ENCODE results near the gene ADGRG6. TPM values are rescaled to one million over a fixed set of nuclear protein-coding genes. Genes with fewer than 3 reads are reported as not detected.

Gene ADGRG6
- total RNA-seq, 1 experiment from 2014 or later = 30.3 TPM

GRCh38 chr6:142320366-142320765, 18.6 kb downstream of the ADGRG6 start:
- TF ChIP-seq CTCF (conservative IDR thresholded peaks at IDR 0.05) (no peak), EZH2 (IDR thresholded peaks at IDR 0.05; ENCODE audit: low read depth) (no peak)
- BruUV-seq (replicated peaks) = no TSS peak
- Histone ChIP-seq H3K36me3 (ENCODE audit: low read depth) (no peaks in the 10 kb centered on the region), H3K9me3 (ENCODE audit: insufficient read depth, low read depth) (no peaks in the 10 kb centered on the region), H3F3A (ENCODE audit: insufficient read depth, low read depth) (peaks cover 21% of the 10 kb centered on the region), H3K79me2 (ENCODE audit: low read depth) (peaks cover 6% of the 10 kb centered on the region; the same call in 1 of the 2 replicates), H3K4me3 (no peak overlapping the region), H3K27me3 (ENCODE audit: insufficient read depth, low read depth) (no peaks in the 10 kb centered on the region), H3K9me2 (ENCODE audit: insufficient read depth) (no peaks in the 10 kb centered on the region), H3K4me1 (replicated peaks; ENCODE audit: insufficient read depth) (peaks cover 32% of the 10 kb centered on the region), H3K27ac (no peak overlapping the region), H4K20me1 (ENCODE audit: insufficient read depth) (no peaks in the 10 kb centered on the region), H3K4me2 (no peak overlapping the region), H2AFZ (no peak overlapping the region)
- no peak for DNase-seq
- ChIA-PET POLR2A (ENCODE audit: unreplicated experiment) (no interaction called here), CTCF (no interaction called here)
- intact Hi-C loops (cut with micrococcal nuclease; ENCODE audit: unreplicated experiment) = no loop called here

GRCh38 chr6:142321451-142321850, 19.6 kb downstream of the ADGRG6 start:
- no peak overlapping the region for H3K27ac ChIP-seq
- no peaks in the 10 kb centered on the region for H3K9me2 ChIP-seq (ENCODE audit: insufficient read depth)
- H3K4me3 ChIP-seq = no peak overlapping the region
- H4K20me1 ChIP-seq (ENCODE audit: insufficient read depth) = no peaks in the 10 kb centered on the region
- no peaks in the 10 kb centered on the region for H3K36me3 ChIP-seq (ENCODE audit: low read depth)
- no TSS peak for BruUV-seq (replicated peaks)
- no peak for DNase-seq
- H3K9me3 ChIP-seq (ENCODE audit: insufficient read depth, low read depth) = no peaks in the 10 kb centered on the region; the same call in 1 of the 2 replicates
- no peak overlapping the region for H2AFZ ChIP-seq
- peaks cover 21% of the 10 kb centered on the region for H3F3A ChIP-seq (ENCODE audit: insufficient read depth, low read depth)
- H3K4me2 ChIP-seq = no peak overlapping the region
- TF ChIP-seq CTCF (conservative IDR thresholded peaks at IDR 0.05) = no peak
- no peak for TF ChIP-seq EZH2 (IDR thresholded peaks at IDR 0.05; ENCODE audit: low read depth)
- peaks cover 6% of the 10 kb centered on the region; the same call in 1 of the 2 replicates for H3K79me2 ChIP-seq (ENCODE audit: low read depth)
- POLR2A ChIA-PET (ENCODE audit: unreplicated experiment) = no interaction called here
- H3K27me3 ChIP-seq (ENCODE audit: insufficient read depth, low read depth) = no peaks in the 10 kb centered on the region
- peaks cover 32% of the 10 kb centered on the region for H3K4me1 ChIP-seq (replicated peaks; ENCODE audit: insufficient read depth)
- CTCF ChIA-PET = no interaction called here
- intact Hi-C loops (cut with micrococcal nuclease; ENCODE audit: unreplicated experiment) = no loop called here

- Histone ChIP-seq H3K4me2 (no peak overlapping the region), H3F3A (ENCODE audit: insufficient read depth, low read depth) (peaks cover 21% of the 10 kb centered on the region), H3K4me1 (replicated peaks; ENCODE audit: insufficient read depth) (peaks cover 32% of the 10 kb centered on the region), H4K20me1 (ENCODE audit: insufficient read depth) (no peaks in the 10 kb centered on the region), H3K27me3 (ENCODE audit: insufficient read depth, low read depth) (no peaks in the 10 kb centered on the region), H3K4me3 (no peak overlapping the region), H3K36me3 (ENCODE audit: low read depth) (no peaks in the 10 kb centered on the region), H2AFZ (no peak overlapping the region), H3K79me2 (ENCODE audit: low read depth) (peaks cover 6% of the 10 kb centered on the region; the same call in 1 of the 2 replicates), H3K9me3 (ENCODE audit: insufficient read depth, low read depth) (no peaks in the 10 kb centered on the region; the same call in 1 of the 2 replicates), H3K9me2 (ENCODE audit: insufficient read depth) (no peaks in the 10 kb centered on the region), H3K27ac (no peak overlapping the region)
- CTCF ChIA-PET = interaction anchor here (0.6 kb wide), 2 partner anchors 96 to 329 kb away, joined by 9 to 19 read pairs; no protein-coding TSS in a partner anchor
- BruUV-seq (replicated peaks) = no TSS peak
- POLR2A ChIA-PET (ENCODE audit: unreplicated experiment) = no interaction called here
- no peak for TF ChIP-seq EZH2 (IDR thresholded peaks at IDR 0.05; ENCODE audit: low read depth)
- TF ChIP-seq CTCF (conservative IDR thresholded peaks at IDR 0.05) = no peak
- no peak for DNase-seq
- intact Hi-C loops (cut with micrococcal nuclease; ENCODE audit: unreplicated experiment) = no loop called here
Measured at GRCh38 chr6:142322066-142322465, 20.3 kb downstream of the ADGRG6 start.
